Measurements from ENCODE around the gene HDGF.

The HDGF gene

GRCh38 chr1:156746406-156746727 lies 5.1 kb downstream of the HDGF start:
- TF ChIP-seq GATA1 (IDR thresholded peaks at IDR 0.05; ENCODE audit: low read depth, low read length) (no peak), POLR2A (IDR thresholded peaks at IDR 0.05; ENCODE audit: low read length) (no peak)
- DNase-seq = no peak

- no peak for DNase-seq
- TF ChIP-seq POLR2A (IDR thresholded peaks at IDR 0.05; ENCODE audit: low read length) (no peak), GATA1 (IDR thresholded peaks at IDR 0.05; ENCODE audit: low read depth, low read length) (no peak)
Observed at GRCh38 chr1:156745881-156746280, 5.6 kb downstream of the HDGF start.

- no peak for DNase-seq
- no peak for TF ChIP-seq POLR2A (IDR thresholded peaks at IDR 0.05; ENCODE audit: low read length)
Observed at GRCh38 chr1:156744786-156745419, 6.6 kb downstream of the HDGF start.

- TF ChIP-seq POLR2A (IDR thresholded peaks at IDR 0.05; ENCODE audit: low read length) (no peak), GATA1 (IDR thresholded peaks at IDR 0.05; ENCODE audit: low read depth, low read length) (no peak)
- no peak for DNase-seq
Observed at GRCh38 chr1:156744344-156744743, 7.1 kb downstream of the HDGF start.

- DNase-seq = no peak
- TF ChIP-seq GATA1 (IDR thresholded peaks at IDR 0.05; ENCODE audit: low read depth, low read length) (no peak), POLR2A (IDR thresholded peaks at IDR 0.05; ENCODE audit: low read length) (no peak)
Observed at GRCh38 chr1:156743367-156744302, 7.8 kb downstream of the HDGF start.

- no peak for DNase-seq
- TF ChIP-seq GATA1 (IDR thresholded peaks at IDR 0.05; ENCODE audit: low read depth, low read length) = no peak
- TF ChIP-seq POLR2A (IDR thresholded peaks at IDR 0.05; ENCODE audit: low read length) = no peak
Observed at GRCh38 chr1:156742801-156743200, 8.7 kb downstream of the HDGF start.

GRCh38 chr1:156742017-156742416 lies 9.5 kb downstream of the HDGF start:
- no peak for DNase-seq
- TF ChIP-seq GATA1 (IDR thresholded peaks at IDR 0.05; ENCODE audit: low read depth, low read length) (no peak), POLR2A (IDR thresholded peaks at IDR 0.05; ENCODE audit: low read length) (no peak)

GRCh38 chr1:156741481-156741983 lies 9.9 kb downstream of the HDGF start:
- no peak for DNase-seq
- TF ChIP-seq GATA1 (IDR thresholded peaks at IDR 0.05; ENCODE audit: low read depth, low read length) = no peak
- no peak for TF ChIP-seq POLR2A (IDR thresholded peaks at IDR 0.05; ENCODE audit: low read length)

GRCh38 chr1:156740741-156741480 lies 10.6 kb downstream of the HDGF start, which contains the start of gene MRPL24:
Gene MRPL24, minus strand, starts transcription at chr1:156741088. Its CDS starts 2,384 bp downstream, at chr1:156738704.
- TF ChIP-seq GATA1 (IDR thresholded peaks at IDR 0.05; ENCODE audit: low read depth, low read length) (no peak), POLR2A (IDR thresholded peaks at IDR 0.05; ENCODE audit: low read length) (peak; percentile 65)
- DNase-seq = peak; percentile 98 to 99

GRCh38 chr1:156740237-156740740 lies 11.2 kb downstream of the HDGF start:
- no peak for TF ChIP-seq GATA1 (IDR thresholded peaks at IDR 0.05; ENCODE audit: low read depth, low read length)
- TF ChIP-seq POLR2A (IDR thresholded peaks at IDR 0.05; ENCODE audit: low read length) = no peak
- no peak for DNase-seq

- no peak for DNase-seq
- TF ChIP-seq GATA1 (IDR thresholded peaks at IDR 0.05; ENCODE audit: low read depth, low read length) (no peak), POLR2A (IDR thresholded peaks at IDR 0.05; ENCODE audit: low read length) (no peak)
Observed at GRCh38 chr1:156738916-156739315, 12.6 kb downstream of the HDGF start.

- TF ChIP-seq POLR2A (IDR thresholded peaks at IDR 0.05; ENCODE audit: low read length) (no peak), GATA1 (IDR thresholded peaks at IDR 0.05; ENCODE audit: low read depth, low read length) (no peak)
- DNase-seq = no peak
Observed at GRCh38 chr1:156738407-156738806, 13.1 kb downstream of the HDGF start.

- TF ChIP-seq GATA1 (IDR thresholded peaks at IDR 0.05; ENCODE audit: low read depth, low read length) (no peak), POLR2A (IDR thresholded peaks at IDR 0.05; ENCODE audit: low read length) (no peak)
- DNase-seq = no peak
Observed at GRCh38 chr1:156733989-156734584, 17.4 kb downstream of the HDGF start.
